Measurements from ENCODE around the gene ESR1.

Gene ESR1

GRCh38 chr6:151807513-151808370 lies at the start of gene ESR1:
Gene ESR1, plus strand, starts transcription at chr6:151807682. Its CDS starts 231 bp downstream, at chr6:151807913.
- peak; percentile 8 to 18 for DNase-seq

- DNase-seq: no peak
These were observed 47.0 kb upstream of the ESR1 start for GRCh38 chr6:151760486-151760885.

- no peak for DNase-seq
These were observed 45.6 kb upstream of the ESR1 start for GRCh38 chr6:151761851-151762250.

DNA sequence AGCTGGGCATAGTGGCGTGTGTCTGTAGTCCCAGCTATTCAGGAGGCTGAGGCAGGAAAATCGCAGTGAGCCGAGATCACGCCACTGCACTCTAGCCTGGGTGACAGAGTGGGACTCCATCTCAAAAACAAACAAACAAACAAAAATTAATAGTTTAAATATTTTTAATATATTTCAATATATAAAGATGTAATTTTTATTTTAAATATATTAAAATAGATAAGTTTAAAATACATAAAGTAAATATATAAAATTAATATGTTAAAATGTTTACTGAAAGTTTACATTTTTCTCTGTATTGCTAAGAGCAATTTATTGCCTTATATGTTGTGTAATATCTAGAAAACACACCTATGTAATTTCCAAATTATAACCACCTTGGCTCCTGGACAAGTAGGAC lies 44.7 kb upstream of the ESR1 start:
- DNase-seq: no peak

DNA sequence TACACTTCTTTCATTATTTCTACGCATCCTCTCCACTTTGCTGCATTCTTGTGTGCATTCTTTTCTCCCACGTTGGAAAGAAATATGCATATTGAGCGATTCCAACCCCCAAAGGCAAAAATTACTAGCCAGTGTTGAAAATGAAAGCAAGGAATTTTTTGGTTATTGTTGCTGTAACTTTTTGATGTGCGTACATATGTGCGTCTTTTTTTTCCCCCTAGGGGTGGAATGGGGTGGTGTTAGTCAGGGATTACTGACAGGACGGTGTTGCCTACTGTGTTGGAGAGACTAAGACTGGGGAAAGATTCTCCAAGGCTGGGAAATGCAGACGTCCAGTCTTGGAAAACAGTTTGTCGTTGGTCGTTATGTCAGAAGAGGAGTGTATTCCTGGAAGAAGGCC lies 44.2 kb upstream of the ESR1 start:
- no peak for DNase-seq

GRCh38 chr6:151763938-151764680 lies 43.4 kb upstream of the ESR1 start:
- peak; percentile 37 to 45 for DNase-seq

GRCh38 chr6:151765444-151765886 lies 42.0 kb upstream of the ESR1 start:
- DNase-seq: peak; percentile 22 to 33

DNA sequence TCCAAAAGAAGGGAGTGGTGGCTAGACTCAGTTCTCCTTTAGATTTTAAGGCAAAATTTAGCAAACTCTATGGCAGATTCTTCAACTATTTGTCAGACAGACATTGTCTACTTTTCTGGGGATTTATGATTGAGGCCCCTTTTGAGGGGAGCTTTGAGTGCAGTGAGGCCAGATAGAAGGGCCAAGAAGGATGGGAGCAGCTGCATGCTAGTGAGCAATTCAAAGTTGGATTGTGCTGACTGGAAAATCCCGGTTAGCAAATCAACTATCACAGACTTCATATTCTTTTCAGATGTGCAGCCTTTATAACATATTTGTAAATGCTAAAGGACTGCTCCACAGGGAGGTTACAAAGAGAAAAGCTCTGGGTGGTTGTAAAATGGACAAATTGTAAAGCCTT lies 35.0 kb upstream of the ESR1 start:
- no peak for DNase-seq

DNA sequence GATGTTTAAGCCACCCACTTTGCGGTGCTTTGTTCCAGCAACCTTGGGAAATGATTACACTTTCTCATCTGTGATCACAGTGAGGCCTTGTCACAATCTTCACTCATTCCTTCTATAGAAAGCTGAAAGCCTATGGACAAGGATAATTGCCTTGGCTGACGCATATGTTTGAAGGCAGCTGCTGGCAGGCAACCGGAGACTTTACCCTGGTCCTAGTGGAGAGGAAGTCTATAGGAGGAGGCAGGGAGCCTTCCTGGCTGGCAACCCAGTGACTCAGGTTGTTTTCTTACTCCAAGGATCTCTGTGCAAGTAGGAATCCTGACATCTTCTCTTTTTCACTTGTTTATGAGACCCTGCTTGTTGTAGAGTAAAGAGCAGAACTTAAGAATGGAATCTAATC lies 34.1 kb upstream of the ESR1 start:
- no peak for DNase-seq

DNA sequence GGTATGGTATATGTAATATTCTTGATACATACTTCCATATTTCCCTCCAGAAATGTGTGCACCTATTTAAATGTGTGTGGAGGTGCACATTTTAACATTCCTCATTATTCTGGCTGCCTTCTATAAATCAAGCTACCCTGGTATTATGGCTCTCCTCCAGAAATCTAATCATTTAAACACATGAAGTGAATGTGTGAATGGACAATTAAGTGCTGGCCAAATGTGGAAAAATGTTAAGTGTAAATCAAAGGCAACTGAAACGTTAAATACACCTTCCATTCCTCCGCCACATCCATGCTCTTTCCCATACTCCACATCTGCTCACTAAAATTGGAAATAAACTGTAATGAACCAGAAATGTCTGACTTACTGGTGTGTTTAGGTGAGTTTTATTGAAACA lies 24.9 kb upstream of the ESR1 start:
- DNase-seq: no peak

DNA sequence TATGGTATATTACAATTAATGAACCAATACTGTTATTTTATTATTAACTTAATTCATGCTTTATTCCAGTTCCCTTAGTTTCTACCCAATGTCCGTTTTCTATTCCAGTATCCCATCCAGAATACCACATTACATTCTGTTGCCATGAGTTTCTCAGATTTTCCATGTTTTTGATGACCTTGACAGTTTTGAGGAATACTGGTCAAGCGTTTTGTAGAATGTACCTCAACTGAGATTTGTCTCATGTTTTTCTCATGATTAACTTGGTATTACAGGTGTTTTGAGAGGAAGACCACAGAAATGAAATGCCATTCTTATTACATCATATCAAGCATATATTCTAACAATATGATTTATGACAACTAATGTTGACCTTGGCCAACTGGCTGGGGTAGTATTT lies 23.8 kb upstream of the ESR1 start:
- no peak for DNase-seq

DNA sequence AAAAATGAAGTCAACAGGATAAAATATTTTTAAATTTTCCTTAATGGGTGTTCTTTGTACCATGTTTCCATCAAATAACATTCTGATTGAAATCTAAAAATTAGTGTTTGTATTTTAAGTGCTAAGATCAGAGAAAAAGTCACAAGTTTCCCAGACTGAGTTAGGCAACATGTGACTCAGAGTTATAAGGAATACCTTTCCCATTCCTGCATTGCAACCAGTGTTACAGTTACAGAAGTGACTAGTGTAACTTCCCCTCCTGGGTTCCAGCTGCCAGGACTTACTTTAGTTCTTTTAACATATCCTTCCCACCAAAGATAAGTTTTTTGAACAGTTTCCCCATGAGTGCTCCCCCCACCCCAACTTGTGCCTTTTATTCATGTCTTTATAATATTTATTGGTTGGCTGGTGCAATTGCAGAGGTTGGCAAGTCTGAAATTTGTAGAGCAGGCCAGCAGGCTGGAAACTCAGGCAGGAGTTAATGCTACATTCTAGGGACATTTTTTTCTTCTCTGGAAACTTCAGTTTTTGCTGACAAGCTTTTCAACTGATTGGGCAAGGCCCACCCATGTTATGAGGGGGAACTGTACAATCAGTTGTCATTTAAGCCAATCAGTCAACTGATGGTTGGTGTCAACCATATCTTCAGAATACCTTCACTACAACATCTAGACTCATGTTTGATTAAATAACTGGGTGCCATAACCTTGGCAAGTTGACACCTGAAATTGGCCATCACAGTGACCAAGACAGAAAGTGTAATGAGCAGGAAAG lies 22.9 kb upstream of the ESR1 start:
- no peak for DNase-seq

GRCh38 chr6:151796842-151797530 lies 10.5 kb upstream of the ESR1 start:
- DNase-seq: no peak

GRCh38 chr6:151803743-151804142 lies 3.7 kb upstream of the ESR1 start:
- no peak for DNase-seq

DNA sequence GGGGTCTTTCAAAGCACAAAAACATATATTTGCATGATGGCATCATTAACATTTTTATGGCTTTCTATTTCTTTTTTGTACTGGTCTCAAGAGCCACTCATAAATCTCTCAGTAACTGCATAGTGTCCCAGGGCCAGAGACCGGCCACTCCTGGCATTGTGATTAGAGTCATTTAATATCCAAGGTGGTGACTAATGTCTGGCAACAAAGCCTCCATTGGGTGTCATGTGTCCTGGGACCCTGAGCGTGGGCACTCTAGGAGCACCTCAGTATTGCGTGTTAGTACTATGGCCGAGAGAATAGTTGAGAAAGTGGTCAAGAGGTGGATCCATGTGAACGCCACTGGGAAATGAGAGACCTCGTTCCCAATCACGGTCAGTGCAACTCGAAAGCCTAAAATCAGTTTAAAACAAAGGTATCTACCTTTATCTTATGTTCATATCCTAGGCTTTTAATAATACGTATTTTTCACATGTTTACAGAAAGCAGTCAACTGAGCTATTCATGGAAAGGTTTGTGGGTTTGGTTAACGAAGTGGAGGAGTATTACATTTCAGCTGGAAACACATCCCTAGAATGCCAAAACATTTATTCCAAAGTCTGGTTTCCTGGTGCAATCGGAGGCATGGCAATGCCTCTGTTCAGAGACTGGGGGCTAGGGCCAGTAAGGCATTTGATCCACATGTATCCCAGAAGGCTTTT lies 2.7 kb upstream of the ESR1 start:
- no peak for DNase-seq

GRCh38 chr6:151805286-151805840 lies 2.1 kb upstream of the ESR1 start:
- DNase-seq: no peak

DNA sequence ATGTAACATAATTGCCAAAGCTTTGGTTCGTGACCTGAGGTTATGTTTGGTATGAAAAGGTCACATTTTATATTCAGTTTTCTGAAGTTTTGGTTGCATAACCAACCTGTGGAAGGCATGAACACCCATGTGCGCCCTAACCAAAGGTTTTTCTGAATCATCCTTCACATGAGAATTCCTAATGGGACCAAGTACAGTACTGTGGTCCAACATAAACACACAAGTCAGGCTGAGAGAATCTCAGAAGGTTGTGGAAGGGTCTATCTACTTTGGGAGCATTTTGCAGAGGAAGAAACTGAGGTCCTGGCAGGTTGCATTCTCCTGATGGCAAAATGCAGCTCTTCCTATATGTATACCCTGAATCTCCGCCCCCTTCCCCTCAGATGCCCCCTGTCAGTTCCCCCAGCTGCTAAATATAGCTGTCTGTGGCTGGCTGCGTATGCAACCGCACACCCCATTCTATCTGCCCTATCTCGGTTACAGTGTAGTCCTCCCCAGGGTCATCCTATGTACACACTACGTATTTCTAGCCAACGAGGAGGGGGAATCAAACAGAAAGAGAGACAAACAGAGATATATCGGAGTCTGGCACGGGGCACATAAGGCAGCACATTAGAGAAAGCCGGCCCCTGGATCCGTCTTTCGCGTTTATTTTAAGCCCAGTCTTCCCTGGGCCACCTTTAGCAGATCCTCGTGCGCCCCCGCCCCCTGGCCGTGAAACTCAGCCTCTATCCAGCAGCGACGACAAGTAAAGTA lies 547 bp upstream of the ESR1 start:
- peak; percentile 1 to 14 for DNase-seq

- DNase-seq: peak in 1 of 2 experiments; percentile 6
These were observed 1.1 kb downstream of the ESR1 start for GRCh38 chr6:151808371-151809241.

- DNase-seq: no peak
These were observed 3.6 kb downstream of the ESR1 start for GRCh38 chr6:151811081-151811480.

DNA sequence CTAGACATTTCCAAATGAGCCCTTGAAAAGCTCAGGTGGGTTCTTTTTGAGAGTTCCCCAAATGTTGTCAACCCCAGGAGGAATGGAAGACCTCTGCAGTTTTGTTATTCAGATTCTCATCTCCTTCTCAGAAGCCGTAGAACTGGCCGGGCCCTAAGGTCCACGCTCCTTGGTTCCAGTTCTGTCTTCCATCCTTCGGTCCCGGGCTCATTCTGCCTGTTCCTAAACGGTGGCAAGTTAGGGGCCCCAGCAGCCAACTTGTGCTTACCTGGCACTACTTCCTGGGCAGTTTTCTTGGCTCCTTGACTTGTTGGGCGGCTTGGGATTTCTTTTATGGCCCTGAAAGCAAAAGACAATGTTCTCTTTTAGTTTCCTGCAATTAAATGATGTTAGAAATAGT lies 6.4 kb downstream of the ESR1 start:
- DNase-seq: no peak
